Dermis microvascular lymphatic vessel endothelial cell (primary cell): ENCODE results near the gene OR5AN1. TPM values are rescaled to one million over a fixed set of nuclear protein-coding genes. Genes with fewer than 3 reads are reported as not detected.

Experiments used
- total RNA-seq: library from RNA; depleted of rRNA; stranded (reverse); fragments of >200 nt; gene quantifications from 2 replicates; pipeline ENCODE4 v1.2.1, GENCODE V29; 2014

Gene OR5AN1
- total RNA-seq, 1 donor from 2014 or later: not detected

Other genes with a start within 250 kb of the OR5AN1 start
- 46.3 and 47.0 TPM in 2 replicates for gene FAM111A, start 216.0 kb upstream of the OR5AN1 start, total RNA-seq
- 10.4 and 49.6 TPM in 2 replicates for gene DTX4, start 186.8 kb upstream of the OR5AN1 start, total RNA-seq
- not detected in 2 replicates for gene MPEG1, start 146.0 kb upstream of the OR5AN1 start, total RNA-seq
- not detected in 2 replicates for gene OR5A2, start 67.5 kb downstream of the OR5AN1 start, total RNA-seq
- gene OR5A1, start 77.6 kb downstream of the OR5AN1 start, total RNA-seq: not detected in 2 replicates
- not detected in 2 replicates for gene OR4D6, start 98.1 kb downstream of the OR5AN1 start, total RNA-seq
- not detected in 2 replicates for gene OR4D10, start 114.4 kb downstream of the OR5AN1 start, total RNA-seq
- gene OR4D11, start 144.7 kb downstream of the OR5AN1 start, total RNA-seq: not detected in 2 replicates
- gene OR4D9, start 152.6 kb downstream of the OR5AN1 start, total RNA-seq: not detected in 2 replicates